Stomach (tissue), 4 donors: ENCODE measurements around the gene PRKCSH.

Source experiments
- CTCF ChIP-seq, 7 experiments: fragments of 450-650 bp in 4 of 7; fragments of 200-600 bp in 3 of 7; sonication (generic) in 3 of 7; IDR thresholded peaks; one replicate each; pipeline ENCODE4 v1.5.1; 2016 to 2019; ENCODE audit warnings: antibody characterized with exemption in 7 of 7, control low read depth in 2 of 7, mild to moderate bottlenecking in 1 of 7
- POLR2AphosphoS5 ChIP-seq, 3 donors: sonication (generic); formaldehyde crosslinking; IDR thresholded peaks; one replicate each; pipeline ENCODE4 v1.6.1; 2016; ENCODE audit warnings: antibody characterized with exemption in 3 of 3

- no peak for TF ChIP-seq POLR2AphosphoS5 (IDR thresholded peaks at IDR 0.05)
- TF ChIP-seq CTCF (IDR thresholded peaks at IDR 0.05): no peak
These were observed 22.4 kb downstream of the PRKCSH start for GRCh38 chr19:11457831-11458230.
